VCaP (cell line): ENCODE data around the gene NEK4.

ENCODE experiments used
- H3K27ac ChIP-seq: fragments of 450-650 bp; 2 replicates; pipeline ENCODE4 v1.5.1; 2017
- TF ChIP-seq, protein P1 (sequence below): fragments of 450-650 bp; conservative IDR thresholded peaks from 2 replicates; pipeline ENCODE4 v1.5.1; 2017; ENCODE audit warnings: mild to moderate bottlenecking, moderate library complexity

NEK4 gene

DNA sequence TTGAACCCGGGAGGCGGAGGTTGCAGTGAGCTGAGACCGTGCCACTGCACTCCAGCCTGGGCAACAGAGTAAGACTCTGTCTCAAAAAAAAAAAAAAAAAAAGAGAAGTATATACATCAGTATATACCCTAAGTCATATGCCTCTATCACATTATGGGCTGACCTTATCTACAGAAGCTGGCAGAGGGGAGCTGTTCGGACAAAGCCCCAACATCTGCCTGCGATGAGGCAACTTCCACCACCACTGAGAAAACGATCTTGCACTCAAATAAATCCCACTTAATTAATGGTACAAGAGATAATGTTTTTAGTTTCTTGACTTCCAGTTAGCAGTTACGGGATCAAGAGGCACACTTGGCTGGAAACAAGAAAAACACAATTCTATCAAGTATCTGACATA lies 67.4 kb downstream of the NEK4 start:
- peak overlapping the region; percentile 95 for H3K27ac ChIP-seq
- TF ChIP-seq, protein P1, sequence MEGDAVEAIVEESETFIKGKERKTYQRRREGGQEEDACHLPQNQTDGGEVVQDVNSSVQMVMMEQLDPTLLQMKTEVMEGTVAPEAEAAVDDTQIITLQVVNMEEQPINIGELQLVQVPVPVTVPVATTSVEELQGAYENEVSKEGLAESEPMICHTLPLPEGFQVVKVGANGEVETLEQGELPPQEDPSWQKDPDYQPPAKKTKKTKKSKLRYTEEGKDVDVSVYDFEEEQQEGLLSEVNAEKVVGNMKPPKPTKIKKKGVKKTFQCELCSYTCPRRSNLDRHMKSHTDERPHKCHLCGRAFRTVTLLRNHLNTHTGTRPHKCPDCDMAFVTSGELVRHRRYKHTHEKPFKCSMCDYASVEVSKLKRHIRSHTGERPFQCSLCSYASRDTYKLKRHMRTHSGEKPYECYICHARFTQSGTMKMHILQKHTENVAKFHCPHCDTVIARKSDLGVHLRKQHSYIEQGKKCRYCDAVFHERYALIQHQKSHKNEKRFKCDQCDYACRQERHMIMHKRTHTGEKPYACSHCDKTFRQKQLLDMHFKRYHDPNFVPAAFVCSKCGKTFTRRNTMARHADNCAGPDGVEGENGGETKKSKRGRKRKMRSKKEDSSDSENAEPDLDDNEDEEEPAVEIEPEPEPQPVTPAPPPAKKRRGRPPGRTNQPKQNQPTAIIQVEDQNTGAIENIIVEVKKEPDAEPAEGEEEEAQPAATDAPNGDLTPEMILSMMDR, result no peak

DNA sequence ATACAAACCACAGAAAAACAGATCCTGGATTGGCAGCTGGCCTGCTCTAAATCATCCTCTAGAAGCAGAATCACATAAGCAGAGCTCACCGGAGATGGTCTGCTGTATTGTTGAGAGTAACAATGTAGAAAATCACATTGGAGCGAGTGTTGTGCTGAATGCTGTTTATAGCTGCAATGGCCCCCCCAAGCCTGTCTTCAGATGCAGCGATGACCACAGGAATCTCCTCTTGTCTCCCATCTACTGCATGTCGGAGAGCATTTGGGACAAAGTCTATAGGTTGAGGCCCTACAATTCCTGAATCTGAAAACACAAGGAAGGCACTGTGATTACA lies 73.1 kb downstream of the NEK4 start:
- TF ChIP-seq, protein P1, result no peak
- H3K27ac ChIP-seq, result peak overlapping the region; percentile 1; the same call in 1 of the 2 replicates

DNA sequence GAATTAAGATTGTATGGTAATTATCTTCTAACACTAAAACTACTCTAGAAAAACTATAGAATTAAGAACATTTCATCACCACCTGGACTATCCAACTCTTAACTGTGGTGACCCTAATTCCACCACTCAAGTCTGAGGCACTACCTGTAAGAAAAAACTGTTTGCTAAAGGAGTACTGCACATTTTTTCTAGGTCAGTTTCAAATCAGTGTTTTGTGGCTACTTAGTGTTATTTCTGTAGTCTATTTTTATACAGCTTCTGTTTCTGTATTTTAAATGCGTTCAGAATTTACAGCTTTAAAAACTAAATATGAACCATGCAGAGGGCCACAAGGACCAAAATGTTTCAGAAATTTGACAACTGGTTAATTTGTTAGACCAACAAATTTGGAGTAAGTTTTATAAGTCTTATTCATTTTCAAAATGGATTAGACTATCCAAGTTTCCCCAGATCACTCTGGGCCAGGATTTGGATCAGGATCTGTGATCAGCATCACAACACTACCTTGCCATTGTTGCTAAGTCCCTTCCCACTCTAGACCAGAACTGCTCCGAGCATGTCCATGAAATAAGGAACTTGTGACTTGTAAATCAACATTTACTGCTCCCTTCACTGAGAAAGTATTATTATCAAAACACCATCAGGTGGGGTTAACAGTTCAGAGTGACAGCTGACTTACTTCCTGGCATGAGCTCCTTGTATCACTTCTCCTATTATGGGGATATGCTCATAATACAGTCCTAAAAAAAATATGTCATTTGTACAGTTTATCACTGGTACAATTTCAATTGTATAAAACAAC lies 73.7 kb downstream of the NEK4 start:
- peak overlapping the region; percentile 97; the same call in 1 of the 2 replicates for H3K27ac ChIP-seq
- TF ChIP-seq, protein P1, result no peak

DNA sequence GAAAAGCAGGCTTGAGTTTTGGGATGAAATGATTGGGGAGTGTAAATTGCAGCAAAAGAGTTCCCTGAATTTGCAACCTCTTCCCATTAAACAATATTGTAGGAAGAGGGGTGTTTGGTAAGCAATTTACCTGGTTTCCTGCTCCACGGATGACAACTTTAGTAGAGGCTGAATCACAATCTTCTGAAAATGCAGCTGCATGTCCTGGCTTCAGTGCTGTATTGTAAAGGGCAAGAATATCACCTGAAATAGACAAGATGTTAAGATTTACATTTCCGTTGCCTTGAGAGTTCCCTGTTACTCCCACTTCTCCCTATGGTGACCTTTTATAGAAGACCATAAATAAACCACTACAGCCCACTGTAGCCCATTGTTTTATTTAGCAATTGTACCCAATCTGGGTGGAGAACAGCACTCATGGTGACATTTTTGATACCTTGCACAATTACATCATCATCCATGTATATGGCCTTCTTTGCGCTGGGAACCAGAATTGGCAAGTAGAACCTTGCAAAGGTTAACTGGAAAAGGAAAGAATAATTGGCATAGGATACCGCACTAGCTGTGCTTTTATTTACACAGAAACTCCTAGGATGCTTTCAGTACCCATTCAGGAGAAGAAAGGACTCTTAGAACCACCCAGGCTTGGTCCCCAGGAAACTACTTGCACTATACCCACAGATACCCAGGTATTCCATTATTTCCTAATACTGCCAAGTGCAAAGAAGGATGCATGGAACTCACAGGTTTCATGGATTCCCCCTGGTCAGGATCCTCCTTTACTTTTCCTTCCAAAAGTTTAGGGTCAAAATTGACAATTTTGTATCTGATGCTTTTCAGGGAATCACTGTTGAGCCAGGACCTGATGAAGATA lies 74.7 kb downstream of the NEK4 start:
- TF ChIP-seq, protein P1, result no peak

DNA sequence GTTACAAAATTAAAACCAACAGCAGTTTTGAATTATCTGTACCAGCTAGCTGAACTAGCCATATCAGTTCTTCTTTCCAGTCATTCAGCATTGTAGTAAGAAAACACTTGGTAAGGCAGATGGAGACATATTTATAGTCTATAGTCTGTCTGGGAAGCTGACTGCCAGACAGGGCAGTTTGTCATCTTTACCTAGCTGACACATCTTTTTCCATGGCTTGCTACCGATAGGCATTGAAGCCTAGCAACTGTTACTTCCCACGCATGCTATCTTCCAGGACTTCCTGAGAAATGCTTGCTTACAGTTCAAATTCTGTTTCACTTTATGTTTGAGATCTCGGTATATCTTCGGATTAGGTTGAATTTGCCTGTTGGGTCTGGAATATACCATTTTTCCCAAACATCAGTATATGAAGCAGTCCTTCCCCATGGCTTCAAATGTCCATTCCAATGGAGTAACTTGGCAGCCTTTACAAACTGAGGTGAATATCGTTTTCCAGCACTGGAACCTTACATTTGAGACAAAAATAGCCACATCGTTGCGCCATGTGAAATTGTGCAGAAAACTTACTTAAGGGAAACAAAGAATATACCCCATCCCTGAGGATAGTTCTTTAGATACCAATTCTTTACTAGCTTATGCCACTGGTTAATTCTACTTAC lies 76.1 kb downstream of the NEK4 start:
- peak overlapping the region; percentile 97; the same call in 1 of the 2 replicates for H3K27ac ChIP-seq
- TF ChIP-seq, protein P1, result no peak

More for the DNA sequence above, 74.7 kb downstream of the NEK4 start:
- H3K27ac ChIP-seq, result peak overlapping the region; percentile 97; the same call in 1 of the 2 replicates

DNA sequence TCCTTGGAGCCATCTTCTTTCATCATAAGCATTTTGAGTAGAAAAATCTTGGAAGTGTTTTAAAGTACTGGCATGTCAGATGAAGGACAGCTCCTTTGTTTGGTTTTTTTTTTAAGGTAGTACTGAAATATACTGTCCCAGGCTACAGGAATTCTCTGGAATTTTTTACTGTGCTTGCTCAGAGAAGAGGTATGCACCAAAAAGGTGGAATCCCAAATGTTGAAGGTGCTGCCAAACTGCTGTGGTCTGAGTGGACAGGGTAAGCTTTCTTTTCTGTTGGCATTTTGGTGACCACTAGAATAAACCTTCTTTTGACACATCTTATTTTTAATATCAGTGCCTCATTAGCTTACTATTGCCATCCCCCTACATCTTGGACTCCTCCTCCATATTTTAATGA lies 77.7 kb downstream of the NEK4 start:
- TF ChIP-seq, protein P1, result no peak
- H3K27ac ChIP-seq, result peak overlapping the region; percentile 97

DNA sequence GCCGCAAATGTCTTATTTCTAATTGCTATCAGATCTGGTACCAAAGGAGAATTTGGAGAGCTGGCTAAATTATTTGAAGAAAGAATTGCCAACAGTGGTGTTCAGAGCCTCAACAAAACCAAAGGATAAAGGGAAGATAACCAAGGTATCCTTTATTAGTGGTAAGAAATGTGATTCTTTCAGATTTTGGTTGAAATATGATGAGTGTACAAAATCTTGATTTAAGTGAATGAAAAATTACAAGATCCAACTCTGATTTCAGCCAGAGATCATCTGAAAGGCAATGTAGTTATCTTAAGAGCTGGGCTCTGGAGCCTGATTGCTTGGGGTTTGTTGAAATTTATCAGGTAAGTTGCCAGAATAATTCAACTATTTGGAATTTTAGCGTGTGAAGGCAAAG lies 80.2 kb downstream of the NEK4 start:
- H3K27ac ChIP-seq, result peak overlapping the region; percentile 97
- TF ChIP-seq, protein P1, result no peak
